Left ventricle myocardium inferior (tissue), 1 donor: ENCODE data around the gene CD58. TPM values are rescaled to one million over a fixed set of nuclear protein-coding genes. Genes with fewer than 3 reads are reported as not detected.

Experiments
- DNase-seq: peaks from one replicate; pipeline ENCODE4 v3.0.0-alpha.2; 2020
- H3K27ac ChIP-seq: fragments of 200-600 bp; replicated peaks from 2 replicates; pipeline ENCODE4 v1.8.0; 2021
- H3K27me3 ChIP-seq: fragments of 200-600 bp; 2 replicates; pipeline ENCODE4 v1.8.0; 2021; ENCODE audit warnings: low read depth
- H3K36me3 ChIP-seq: fragments of 200-600 bp; 2 replicates; pipeline ENCODE4 v1.8.0; 2021
- H3K4me1 ChIP-seq: fragments of 200-600 bp; 2 replicates; pipeline ENCODE4 v1.8.0; 2021
- H3K4me3 ChIP-seq: fragments of 200-600 bp; 2 replicates; pipeline ENCODE4 v1.8.0; 2021; ENCODE audit warnings: mild to moderate bottlenecking, moderate library complexity
- H3K9me3 ChIP-seq: fragments of 200-600 bp; replicated peaks from 2 replicates; pipeline ENCODE4 v1.8.0; 2021
- CTCF ChIP-seq: fragments of 200-600 bp; IDR thresholded peaks from 2 replicates; pipeline ENCODE4 v1.8.0; 2021; ENCODE audit warnings: antibody characterized with exemption, mild to moderate bottlenecking, borderline replicate concordance
- intact Hi-C: fragments of 100-400 bp; cut with micrococcal nuclease; formaldehyde crosslinking; loops from one replicate; pipeline ENCODE4 v1.11.0; 2022
- total RNA-seq: library from RNA; stranded (reverse); fragmentation: NEBNext Ultra II Directional; extraction: Animal tissue kit (Norgen Biotek cat#: 25700); gene quantifications from one replicate; pipeline ENCODE4 v1.2.1, GENCODE V29; 2021
- donor health status: DM: no; HTN: yes; CAD: no; lungs with severe emphysema.

The CD58 gene
- total RNA-seq, 1 donor from 2014 or later, result 32.2 TPM

- intact Hi-C loops, result no loop called here
- no peak overlapping the region for H3K4me3 ChIP-seq
- H3K36me3 ChIP-seq, result no peaks in the 10 kb centered on the region
- no peaks in the 10 kb centered on the region for H3K27me3 ChIP-seq
- DNase-seq, result no peak
- no peak overlapping the region for H3K27ac ChIP-seq
- H3K9me3 ChIP-seq, result no peaks in the 10 kb centered on the region
- H3K4me1 ChIP-seq, result peaks cover 48% of the 10 kb centered on the region
- TF ChIP-seq CTCF, result no peak
These were observed 78.4 kb downstream of the CD58 start for GRCh38 chr1:116492358-116492811.

GRCh38 chr1:116491700-116492357, 79.0 kb downstream of the CD58 start:
- intact Hi-C loops, result no loop called here
- Histone ChIP-seq H3K9me3 (no peaks in the 10 kb centered on the region), H3K4me1 (peaks cover 43% of the 10 kb centered on the region), H3K27ac (no peak overlapping the region), H3K36me3 (no peaks in the 10 kb centered on the region), H3K4me3 (no peak overlapping the region), H3K27me3 (no peaks in the 10 kb centered on the region)
- DNase-seq, result no peak
- TF ChIP-seq CTCF, result no peak

- Histone ChIP-seq H3K27me3 (no peaks in the 10 kb centered on the region), H3K9me3 (no peaks in the 10 kb centered on the region), H3K36me3 (no peaks in the 10 kb centered on the region), H3K27ac (no peak overlapping the region), H3K4me1 (peaks cover 32% of the 10 kb centered on the region), H3K4me3 (no peak overlapping the region)
- TF ChIP-seq CTCF, result no peak
- no peak for DNase-seq
- intact Hi-C loops, result no loop called here
These were observed 80.2 kb downstream of the CD58 start for GRCh38 chr1:116490588-116490987.

- TF ChIP-seq CTCF, result no peak
- intact Hi-C loops, result loop anchor here (5.0 kb wide), 1 partner anchor 347 kb away; no protein-coding TSS in a partner anchor
- no peak for DNase-seq
These were observed 81.6 kb downstream of the CD58 start for GRCh38 chr1:116489231-116489697.

GRCh38 chr1:116488071-116488470, 82.8 kb downstream of the CD58 start:
- no peak for DNase-seq
- peaks cover 42% of the 10 kb centered on the region for H3K4me1 ChIP-seq
- no peak for TF ChIP-seq CTCF
- H3K27me3 ChIP-seq, result no peaks in the 10 kb centered on the region
- intact Hi-C loops, result loop anchor here (5.0 kb wide), 1 partner anchor 346 kb away; no protein-coding TSS in a partner anchor
- H3K4me3 ChIP-seq, result no peak overlapping the region
- no peaks in the 10 kb centered on the region for H3K36me3 ChIP-seq
- H3K9me3 ChIP-seq, result no peaks in the 10 kb centered on the region
- H3K27ac ChIP-seq, result no peak overlapping the region

More at GRCh38 chr1:116489231-116489697, 81.6 kb downstream of the CD58 start:
- no peaks in the 10 kb centered on the region for H3K36me3 ChIP-seq
- H3K27me3 ChIP-seq, result no peaks in the 10 kb centered on the region
- no peak overlapping the region for H3K4me3 ChIP-seq
- no peak overlapping the region for H3K27ac ChIP-seq
- no peaks in the 10 kb centered on the region for H3K9me3 ChIP-seq
- peaks cover 32% of the 10 kb centered on the region for H3K4me1 ChIP-seq
